Caco-2 (cell line): ENCODE data around the gene EXOC2. TPM values are rescaled to one million over a fixed set of nuclear protein-coding genes. Genes with fewer than 3 reads are reported as not detected.

Experiments used
- BruUV-seq: library from RNA; stranded (reverse); fragments of 400-500 nt; replicated peaks from 2 replicates; lab custom pipeline; 2021; lab: Mats Ljungman, UMichigan
- CTCF ChIA-PET: fragments of 300-600 bp; sonication (Branson Sonifier 250); formaldehyde crosslinking; loops from one replicate; lab custom pipeline; 2022; ENCODE audit warnings: antibody characterized with exemption; lab: Charles Lee
- POLR2A ChIA-PET: fragments of 300-600 bp; sonication (Branson Sonifier 250); formaldehyde crosslinking; loops from one replicate; lab custom pipeline; 2022; ENCODE audit warnings: antibody characterized with exemption; lab: Charles Lee
- DNase-seq, 2 experiments: peaks; one replicate each; pipeline versions ENCODE4 v3.0.0 to v3.0.0-alpha.2; 2020 to 2022
- H3K27me3 ChIP-seq: replicated peaks from 2 replicates; pipeline ENCODE4 v1.6.0; 2011; ENCODE audit warnings: low read length; ENCODE audit not compliant: control insufficient read depth, insufficient read depth
- H3K36me3 ChIP-seq: 2 replicates; pipeline ENCODE4 v1.5.1; 2011; ENCODE audit warnings: low read length; ENCODE audit not compliant: control insufficient read depth, insufficient read depth
- H3K4me1 ChIP-seq: fragments of 250-450 bp; sonication (Bioruptor Pico); 2 replicates; pipeline ENCODE4 v1.5.1; 2020; ENCODE audit warnings: mild to moderate bottlenecking
- H3K4me3 ChIP-seq: 2 replicates; pipeline ENCODE4 v1.5.1; 2011; ENCODE audit warnings: low read depth, mild to moderate bottlenecking, control low read depth, low read length
- H3K9me3 ChIP-seq: fragments of 250-450 bp; sonication (Bioruptor Pico); 2 replicates; pipeline ENCODE4 v1.5.1; 2020; ENCODE audit warnings: mild to moderate bottlenecking, moderate library complexity
- H3K27ac Mint-ChIP-seq: one replicate; pipeline ENCODE4 v1.8.0; 2022; ENCODE audit warnings: mixed read lengths; ENCODE audit not compliant: unreplicated experiment
- H3K27me3 Mint-ChIP-seq: one replicate; pipeline ENCODE4 v1.8.0; 2022; ENCODE audit warnings: mixed read lengths; ENCODE audit not compliant: insufficient read depth, unreplicated experiment
- H3K36me3 Mint-ChIP-seq: one replicate; pipeline ENCODE4 v1.8.0; 2022; ENCODE audit warnings: mild to moderate bottlenecking, mixed read lengths; ENCODE audit not compliant: insufficient read depth, unreplicated experiment
- H3K4me1 Mint-ChIP-seq: one replicate; pipeline ENCODE4 v1.8.0; 2022; ENCODE audit warnings: low read depth, mixed read lengths; ENCODE audit not compliant: unreplicated experiment
- H3K4me3 Mint-ChIP-seq: one replicate; pipeline ENCODE4 v1.8.0; 2022; ENCODE audit warnings: mild to moderate bottlenecking, moderate library complexity, mixed read lengths; ENCODE audit not compliant: unreplicated experiment
- H3K9me3 Mint-ChIP-seq: one replicate; pipeline ENCODE4 v1.8.0; 2022; ENCODE audit warnings: mixed read lengths; ENCODE audit not compliant: unreplicated experiment
- intact Hi-C: fragments of 100-400 bp; cut with micrococcal nuclease; formaldehyde crosslinking; loops from one replicate; pipeline ENCODE4 v1.10.0; 2022; ENCODE audit not compliant: unreplicated experiment
- total RNA-seq: library from RNA; stranded (reverse); gene quantifications from 2 replicates; pipeline ENCODE4 v1.2.3, GENCODE V29; 2022
- TF ChIP-seq, protein P1 (sequence below), 2 experiments: fragments of 200-600 bp in 1 of 2; IDR thresholded peaks; 1 replicate in 1 of 2; 2 replicates in 1 of 2; pipeline versions ENCODE4 v1.5.1 to v1.8.0; 2011 to 2022; ENCODE audit warnings: antibody characterized with exemption in 1 of 2, control low read depth in 1 of 2, inconsistent platforms in 1 of 2, low read depth in 1 of 2, low read length in 1 of 2, mild to moderate bottlenecking in 1 of 2, moderate library complexity in 1 of 2; ENCODE audit not compliant: insufficient read depth in 1 of 2, severe bottlenecking in 1 of 2, unreplicated experiment in 1 of 2

The EXOC2 gene
- total RNA-seq, 1 experiment from 2014 or later = 21.4 TPM

DNA sequence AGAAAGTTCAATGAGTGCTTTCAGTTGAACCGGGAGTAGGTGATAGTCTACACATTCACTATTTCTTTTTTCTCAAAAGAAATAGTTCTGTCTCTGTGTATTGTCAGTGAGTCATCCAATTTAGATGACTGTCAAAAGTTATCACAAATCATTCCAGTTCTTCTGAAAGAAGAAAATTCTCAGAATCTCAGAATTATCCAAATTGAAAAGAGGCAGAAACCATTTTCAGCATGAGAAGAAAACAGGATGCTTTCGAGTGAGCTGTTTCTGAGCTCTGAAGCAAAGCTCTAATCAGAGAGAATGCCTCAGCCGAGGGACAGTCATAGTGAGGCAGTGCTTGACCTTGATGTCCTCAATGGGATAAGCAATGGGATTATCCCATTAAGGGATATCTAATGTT lies 134.0 kb downstream of the EXOC2 start:
- no peaks in the 10 kb centered on the region for H3K9me3 Mint-ChIP-seq
- DNase-seq = no peak
- H3K27me3 ChIP-seq = no peaks in the 10 kb centered on the region
- no peak overlapping the region for H3K27ac Mint-ChIP-seq
- no peak overlapping the region for H3K4me3 Mint-ChIP-seq
- no peaks in the 10 kb centered on the region for H3K4me1 Mint-ChIP-seq
- peaks cover 2% of the 10 kb centered on the region; the same call in 1 of the 2 replicates for H3K36me3 ChIP-seq
- H3K9me3 ChIP-seq = no peaks in the 10 kb centered on the region
- BruUV-seq = no TSS peak
- H3K36me3 Mint-ChIP-seq = peaks cover 23% of the 10 kb centered on the region
- CTCF ChIA-PET = no interaction called here
- POLR2A ChIA-PET = no interaction called here
- no peak overlapping the region for H3K4me3 ChIP-seq
- no peaks in the 10 kb centered on the region for H3K4me1 ChIP-seq
- TF ChIP-seq, protein P1, sequence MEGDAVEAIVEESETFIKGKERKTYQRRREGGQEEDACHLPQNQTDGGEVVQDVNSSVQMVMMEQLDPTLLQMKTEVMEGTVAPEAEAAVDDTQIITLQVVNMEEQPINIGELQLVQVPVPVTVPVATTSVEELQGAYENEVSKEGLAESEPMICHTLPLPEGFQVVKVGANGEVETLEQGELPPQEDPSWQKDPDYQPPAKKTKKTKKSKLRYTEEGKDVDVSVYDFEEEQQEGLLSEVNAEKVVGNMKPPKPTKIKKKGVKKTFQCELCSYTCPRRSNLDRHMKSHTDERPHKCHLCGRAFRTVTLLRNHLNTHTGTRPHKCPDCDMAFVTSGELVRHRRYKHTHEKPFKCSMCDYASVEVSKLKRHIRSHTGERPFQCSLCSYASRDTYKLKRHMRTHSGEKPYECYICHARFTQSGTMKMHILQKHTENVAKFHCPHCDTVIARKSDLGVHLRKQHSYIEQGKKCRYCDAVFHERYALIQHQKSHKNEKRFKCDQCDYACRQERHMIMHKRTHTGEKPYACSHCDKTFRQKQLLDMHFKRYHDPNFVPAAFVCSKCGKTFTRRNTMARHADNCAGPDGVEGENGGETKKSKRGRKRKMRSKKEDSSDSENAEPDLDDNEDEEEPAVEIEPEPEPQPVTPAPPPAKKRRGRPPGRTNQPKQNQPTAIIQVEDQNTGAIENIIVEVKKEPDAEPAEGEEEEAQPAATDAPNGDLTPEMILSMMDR (IDR thresholded peaks at IDR 0.05; ENCODE audit: insufficient read depth in 1 of 2, low read depth in 1 of 2, low read length in 1 of 2, severe bottlenecking in 1 of 2, unreplicated experiment in 1 of 2) = no peak
- H3K27me3 Mint-ChIP-seq = no peaks in the 10 kb centered on the region
- intact Hi-C loops = no loop called here

DNA sequence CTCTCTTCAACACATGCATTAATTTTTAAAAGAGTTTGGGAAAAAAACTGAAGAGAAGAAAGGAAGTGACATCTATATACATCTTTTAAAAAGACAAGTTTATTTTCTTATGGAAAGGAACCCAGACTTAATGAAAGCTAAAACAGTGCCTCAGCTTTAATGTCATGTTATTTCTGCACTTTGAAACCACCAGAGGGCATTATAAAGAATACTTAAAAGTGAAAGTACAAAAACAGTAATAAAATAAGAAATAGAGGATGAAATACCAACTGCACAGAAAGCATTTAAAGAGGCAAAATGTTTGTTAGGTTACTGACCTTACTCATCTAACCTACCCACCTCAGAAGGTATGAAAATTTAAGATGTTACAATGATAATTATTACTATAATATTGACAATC lies 134.8 kb downstream of the EXOC2 start:
- TF ChIP-seq, protein P1 (IDR thresholded peaks at IDR 0.05; ENCODE audit: insufficient read depth in 1 of 2, low read depth in 1 of 2, low read length in 1 of 2, severe bottlenecking in 1 of 2, unreplicated experiment in 1 of 2) = no peak
- BruUV-seq = no TSS peak
- ChIA-PET CTCF (no interaction called here), POLR2A (no interaction called here)
- peaks cover 2% of the 10 kb centered on the region; the same call in 1 of the 2 replicates for H3K36me3 ChIP-seq
- DNase-seq = no peak
- H3K4me3 ChIP-seq = no peak overlapping the region
- Mint-ChIP-seq H3K4me3 (no peak overlapping the region), H3K27me3 (no peaks in the 10 kb centered on the region), H3K36me3 (peaks cover 23% of the 10 kb centered on the region), H3K9me3 (no peaks in the 10 kb centered on the region), H3K27ac (no peak overlapping the region), H3K4me1 (no peaks in the 10 kb centered on the region)
- no peaks in the 10 kb centered on the region for H3K9me3 ChIP-seq
- intact Hi-C loops = no loop called here
- no peaks in the 10 kb centered on the region for H3K27me3 ChIP-seq
- H3K4me1 ChIP-seq = no peaks in the 10 kb centered on the region

DNA sequence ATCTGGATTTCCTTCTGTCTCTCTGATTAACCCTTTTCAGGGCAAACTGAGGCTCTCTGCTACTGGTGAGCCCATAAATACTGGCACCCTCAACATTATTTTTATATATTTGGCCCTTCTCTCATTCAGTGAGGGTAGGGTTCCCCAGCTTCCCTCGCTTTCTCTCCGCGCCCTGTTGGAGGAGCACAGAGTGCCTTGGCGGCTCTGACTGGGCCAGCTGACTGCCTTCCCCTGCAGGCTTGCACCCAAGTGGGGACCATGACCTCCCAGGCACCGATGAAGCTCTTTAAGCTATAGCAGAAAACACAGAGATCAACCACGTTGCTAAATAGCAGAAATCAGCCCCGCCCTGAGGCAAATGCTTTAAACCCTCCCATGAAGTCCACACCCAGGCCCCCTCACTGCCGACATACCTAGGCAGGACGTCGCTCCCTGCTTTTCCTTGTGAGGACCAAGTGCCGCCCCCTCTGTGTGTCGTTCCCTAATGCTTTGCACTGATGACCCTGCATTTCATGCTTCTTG lies 141.0 kb downstream of the EXOC2 start:
- no peaks in the 10 kb centered on the region for H3K27me3 Mint-ChIP-seq
- no peak for DNase-seq
- POLR2A ChIA-PET = no interaction called here
- H3K9me3 ChIP-seq = no peaks in the 10 kb centered on the region
- no peak overlapping the region for H3K27ac Mint-ChIP-seq
- H3K36me3 Mint-ChIP-seq = peaks cover 16% of the 10 kb centered on the region
- CTCF ChIA-PET = no interaction called here
- intact Hi-C loops = no loop called here
- no TSS peak for BruUV-seq
- H3K4me1 ChIP-seq = no peaks in the 10 kb centered on the region
- H3K4me3 Mint-ChIP-seq = no peak overlapping the region
- no peak overlapping the region for H3K4me3 ChIP-seq
- no peaks in the 10 kb centered on the region for H3K27me3 ChIP-seq
- H3K4me1 Mint-ChIP-seq = no peaks in the 10 kb centered on the region
- no peaks in the 10 kb centered on the region for H3K9me3 Mint-ChIP-seq
- TF ChIP-seq, protein P1 (IDR thresholded peaks at IDR 0.05; ENCODE audit: insufficient read depth in 1 of 2, low read depth in 1 of 2, low read length in 1 of 2, severe bottlenecking in 1 of 2, unreplicated experiment in 1 of 2) = no peak
- H3K36me3 ChIP-seq = no peaks in the 10 kb centered on the region
